Measurements from ENCODE around the gene TSPAN10. TPM values are rescaled to one million over a fixed set of nuclear protein-coding genes. Genes with fewer than 3 reads are reported as not detected.

The TSPAN10 gene
- total RNA-seq, 1 experiment from 2014 or later: 3.5 TPM

DNA sequence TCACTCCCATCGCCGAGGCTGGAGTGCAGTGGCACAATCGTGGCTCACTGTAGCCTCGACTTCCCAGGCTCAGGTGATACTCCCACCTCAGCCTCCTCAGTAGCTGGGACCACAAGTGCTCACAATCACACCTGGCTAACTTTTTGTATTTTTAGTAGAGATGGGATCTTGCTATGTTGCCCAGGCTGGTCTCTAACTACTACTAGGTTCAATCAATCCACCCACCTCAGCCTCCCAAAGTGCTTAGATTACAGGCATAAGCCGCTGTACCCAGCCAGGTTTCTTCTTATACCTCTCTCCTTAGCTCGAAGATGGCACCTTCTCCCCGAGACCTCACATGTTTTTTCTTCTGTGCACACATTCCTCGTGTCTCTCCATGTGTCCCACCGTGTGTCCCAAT lies 3.0 kb downstream of the TSPAN10 start:
- Histone ChIP-seq H3K9me2 (replicated peaks; ENCODE audit: low read length) (no peaks in the 10 kb centered on the region), H3K9me3 (ENCODE audit: low read length) (no peaks in the 10 kb centered on the region), H3K4me1 (ENCODE audit: insufficient read depth, low read length) (peaks cover 20% of the 10 kb centered on the region), H3F3A (ENCODE audit: low read length, unreplicated experiment) (no peaks in the 10 kb centered on the region), H3K79me2 (ENCODE audit: low read length) (peaks cover 17% of the 10 kb centered on the region), H3K4me3 (ENCODE audit: low read length) (no peak overlapping the region), H3K27ac (ENCODE audit: low read length) (no peak overlapping the region), H3K27me3 (ENCODE audit: low read length) (no peaks in the 10 kb centered on the region), H2AFZ (ENCODE audit: low read length) (no peak overlapping the region), H3K36me3 (ENCODE audit: low read depth, low read length) (no peaks in the 10 kb centered on the region), H3K4me2 (ENCODE audit: low read length) (no peak overlapping the region), H4K20me1 (ENCODE audit: low read length) (peaks cover 13% of the 10 kb centered on the region), H3K9ac (ENCODE audit: low read length) (no peak overlapping the region)
- intact Hi-C loops (cut with micrococcal nuclease): no loop called here
- BruUV-seq (replicated peaks): no TSS peak
- ChIA-PET POLR2A (ENCODE audit: unreplicated experiment) (no interaction called here), CTCF (no interaction called here)
- DNase-seq: no peak
- no peak for ATAC-seq
- TF ChIP-seq EZH2phosphoT487 (IDR thresholded peaks at IDR 0.05; ENCODE audit: borderline replicate concordance, low read length): no peak
- no peak for TF ChIP-seq EZH2 (IDR thresholded peaks at IDR 0.05; ENCODE audit: low read length, unreplicated experiment)

DNA sequence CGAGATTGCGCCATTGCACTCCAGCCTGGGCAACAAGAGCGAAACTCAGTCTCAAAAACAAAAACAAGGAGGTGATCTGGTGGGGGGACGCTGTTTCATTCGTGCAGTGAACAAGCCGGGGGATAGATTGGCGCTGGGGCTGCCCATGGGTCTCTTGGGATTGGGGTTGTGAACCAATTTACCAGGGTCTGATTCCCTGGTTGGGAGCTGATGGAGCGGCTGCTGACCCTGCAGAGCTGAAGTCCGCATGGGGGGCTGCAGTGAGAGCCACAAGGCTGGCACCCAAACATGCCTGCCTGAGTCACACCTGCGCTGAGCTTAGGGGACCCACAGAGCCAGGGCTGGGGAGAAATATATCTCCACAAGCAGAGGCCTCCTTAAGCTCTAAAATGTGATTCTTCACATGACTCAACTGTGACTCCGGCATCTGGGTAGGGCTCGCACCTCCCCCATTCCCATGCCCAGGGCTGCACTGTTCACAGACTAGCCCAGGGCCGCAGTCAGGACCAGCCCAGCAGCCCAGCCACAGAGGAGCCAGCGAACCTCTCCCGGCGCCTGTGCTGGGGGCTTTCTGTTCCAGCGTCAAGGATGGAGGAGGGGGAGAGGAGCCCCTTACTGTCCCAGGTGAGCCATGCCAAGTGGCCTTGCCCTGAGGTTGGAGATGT lies 5.0 kb downstream of the TSPAN10 start:
- no TSS peak for BruUV-seq (replicated peaks)
- intact Hi-C loops (cut with micrococcal nuclease): no loop called here
- Histone ChIP-seq H3K9me3 (ENCODE audit: low read length) (no peaks in the 10 kb centered on the region), H3F3A (ENCODE audit: low read length, unreplicated experiment) (no peaks in the 10 kb centered on the region), H4K20me1 (ENCODE audit: low read length) (no peaks in the 10 kb centered on the region), H3K4me1 (ENCODE audit: insufficient read depth, low read length) (peaks cover 11% of the 10 kb centered on the region), H3K4me3 (ENCODE audit: low read length) (peak overlapping the region; percentile 5; the same call in 1 of the 2 replicates), H3K9me2 (replicated peaks; ENCODE audit: low read length) (no peaks in the 10 kb centered on the region), H3K9ac (ENCODE audit: low read length) (peak overlapping the region; percentile 46), H3K36me3 (ENCODE audit: low read depth, low read length) (no peaks in the 10 kb centered on the region), H3K4me2 (ENCODE audit: low read length) (peak overlapping the region; percentile 73), H3K27me3 (ENCODE audit: low read length) (no peaks in the 10 kb centered on the region), H3K79me2 (ENCODE audit: low read length) (no peaks in the 10 kb centered on the region), H3K27ac (ENCODE audit: low read length) (peak overlapping the region; percentile 62), H2AFZ (ENCODE audit: low read length) (peak overlapping the region; percentile 67)
- peak; percentile 99 for ATAC-seq
- TF ChIP-seq, protein P1, sequence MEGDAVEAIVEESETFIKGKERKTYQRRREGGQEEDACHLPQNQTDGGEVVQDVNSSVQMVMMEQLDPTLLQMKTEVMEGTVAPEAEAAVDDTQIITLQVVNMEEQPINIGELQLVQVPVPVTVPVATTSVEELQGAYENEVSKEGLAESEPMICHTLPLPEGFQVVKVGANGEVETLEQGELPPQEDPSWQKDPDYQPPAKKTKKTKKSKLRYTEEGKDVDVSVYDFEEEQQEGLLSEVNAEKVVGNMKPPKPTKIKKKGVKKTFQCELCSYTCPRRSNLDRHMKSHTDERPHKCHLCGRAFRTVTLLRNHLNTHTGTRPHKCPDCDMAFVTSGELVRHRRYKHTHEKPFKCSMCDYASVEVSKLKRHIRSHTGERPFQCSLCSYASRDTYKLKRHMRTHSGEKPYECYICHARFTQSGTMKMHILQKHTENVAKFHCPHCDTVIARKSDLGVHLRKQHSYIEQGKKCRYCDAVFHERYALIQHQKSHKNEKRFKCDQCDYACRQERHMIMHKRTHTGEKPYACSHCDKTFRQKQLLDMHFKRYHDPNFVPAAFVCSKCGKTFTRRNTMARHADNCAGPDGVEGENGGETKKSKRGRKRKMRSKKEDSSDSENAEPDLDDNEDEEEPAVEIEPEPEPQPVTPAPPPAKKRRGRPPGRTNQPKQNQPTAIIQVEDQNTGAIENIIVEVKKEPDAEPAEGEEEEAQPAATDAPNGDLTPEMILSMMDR (conservative IDR thresholded peaks at IDR 0.05; ENCODE audit: low read depth, low read length): no peak
- no peak for TF ChIP-seq EZH2 (IDR thresholded peaks at IDR 0.05; ENCODE audit: low read length, unreplicated experiment)
- TF ChIP-seq EZH2phosphoT487 (IDR thresholded peaks at IDR 0.05; ENCODE audit: borderline replicate concordance, low read length): no peak
- POLR2A ChIA-PET (ENCODE audit: unreplicated experiment): no interaction called here
- CTCF ChIA-PET: interaction anchor here (0.6 kb wide), 1 partner anchor 66 kb away, joined by 3 read pairs; no protein-coding TSS in a partner anchor
- DNase-seq: peak; percentile 83

DNA sequence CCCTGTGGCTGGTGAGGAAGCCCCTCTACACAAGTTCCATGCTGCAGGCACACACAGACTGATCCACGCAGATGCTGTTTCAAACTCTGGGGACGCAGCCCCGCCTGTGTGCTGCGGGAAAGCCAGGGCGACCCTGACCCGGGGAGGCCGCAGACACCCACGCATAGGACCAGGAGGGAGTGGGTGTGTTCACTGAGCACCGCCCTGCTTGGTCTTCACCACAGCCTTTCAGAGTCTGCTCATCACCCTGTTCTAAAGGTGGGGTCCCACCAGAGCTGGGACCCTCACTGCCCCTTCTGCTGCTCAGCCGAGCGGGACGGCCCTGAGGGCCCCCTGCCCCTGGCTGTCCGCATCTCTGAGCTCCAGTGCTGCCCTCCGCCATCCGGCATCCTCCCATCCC lies 7.5 kb downstream of the TSPAN10 start:
- Histone ChIP-seq H4K20me1 (ENCODE audit: low read length) (no peaks in the 10 kb centered on the region), H3K4me1 (ENCODE audit: insufficient read depth, low read length) (peaks cover 11% of the 10 kb centered on the region), H3K4me2 (ENCODE audit: low read length) (no peak overlapping the region), H3K27me3 (ENCODE audit: low read length) (no peaks in the 10 kb centered on the region), H3K79me2 (ENCODE audit: low read length) (no peaks in the 10 kb centered on the region), H3K27ac (ENCODE audit: low read length) (no peak overlapping the region), H3K9me3 (ENCODE audit: low read length) (no peaks in the 10 kb centered on the region), H2AFZ (ENCODE audit: low read length) (no peak overlapping the region), H3K4me3 (ENCODE audit: low read length) (no peak overlapping the region), H3K9me2 (replicated peaks; ENCODE audit: low read length) (no peaks in the 10 kb centered on the region), H3F3A (ENCODE audit: low read length, unreplicated experiment) (no peaks in the 10 kb centered on the region), H3K36me3 (ENCODE audit: low read depth, low read length) (no peaks in the 10 kb centered on the region), H3K9ac (ENCODE audit: low read length) (no peak overlapping the region)
- ATAC-seq (no peak), DNase-seq (no peak)
- TF ChIP-seq EZH2phosphoT487 (IDR thresholded peaks at IDR 0.05; ENCODE audit: borderline replicate concordance, low read length) (no peak), EZH2 (IDR thresholded peaks at IDR 0.05; ENCODE audit: low read length, unreplicated experiment) (no peak)
- TF ChIP-seq, protein P1 (conservative IDR thresholded peaks at IDR 0.05; ENCODE audit: low read depth, low read length): no peak
- CTCF ChIA-PET: no interaction called here
- intact Hi-C loops (cut with micrococcal nuclease): no loop called here
- POLR2A ChIA-PET (ENCODE audit: unreplicated experiment): no interaction called here
- BruUV-seq (replicated peaks): no TSS peak

Data from PC-3 (cell line).